SK-N-SH (cell line): Measurements from ENCODE around the gene ATG2A.

Experiments
- EP300 ChIP-seq, 2 experiments: IDR thresholded peaks; 2 replicates each; pipeline versions ENCODE4 v1.4.0 to v1.6.1; 2012; ENCODE audit warnings: borderline replicate concordance in 1 of 2, low read depth in 1 of 2, low read length in 1 of 2
- FOSL2 ChIP-seq: IDR thresholded peaks from 2 replicates; pipeline ENCODE4 v1.4.0; 2012; ENCODE audit warnings: low read depth, mild to moderate bottlenecking, moderate library complexity, borderline replicate concordance
- IRF3 ChIP-seq: fragments of 150-350 bp; IDR thresholded peaks from 2 replicates; pipeline ENCODE4 v1.6.1; 2016; ENCODE audit warnings: mild to moderate bottlenecking, low read depth, low read length
- REST ChIP-seq: IDR thresholded peaks from 2 replicates; pipeline ENCODE4 v1.6.1; 2012; ENCODE audit warnings: mild to moderate bottlenecking, low read depth, low read length, moderate library complexity
- RFX5 ChIP-seq: IDR thresholded peaks from 2 replicates; pipeline ENCODE4 v1.6.1; 2012; ENCODE audit warnings: mild to moderate bottlenecking, improper control_type of control experiment, low read length
- SIN3A ChIP-seq: IDR thresholded peaks from 2 replicates; pipeline ENCODE4 v1.6.1; 2012; ENCODE audit warnings: low read depth, mild to moderate bottlenecking, low read length, moderate library complexity, borderline replicate concordance
- TF ChIP-seq, protein P1 (sequence below): fragments of 200-600 bp; sonication (generic); IDR thresholded peaks from 2 replicates; pipeline ENCODE4 v1.6.1; 2017; ENCODE audit warnings: antibody characterized with exemption, mild to moderate bottlenecking, moderate library complexity
- TF ChIP-seq, protein P2 (sequence below): IDR thresholded peaks from 2 replicates; pipeline ENCODE4; 2012

DNA sequence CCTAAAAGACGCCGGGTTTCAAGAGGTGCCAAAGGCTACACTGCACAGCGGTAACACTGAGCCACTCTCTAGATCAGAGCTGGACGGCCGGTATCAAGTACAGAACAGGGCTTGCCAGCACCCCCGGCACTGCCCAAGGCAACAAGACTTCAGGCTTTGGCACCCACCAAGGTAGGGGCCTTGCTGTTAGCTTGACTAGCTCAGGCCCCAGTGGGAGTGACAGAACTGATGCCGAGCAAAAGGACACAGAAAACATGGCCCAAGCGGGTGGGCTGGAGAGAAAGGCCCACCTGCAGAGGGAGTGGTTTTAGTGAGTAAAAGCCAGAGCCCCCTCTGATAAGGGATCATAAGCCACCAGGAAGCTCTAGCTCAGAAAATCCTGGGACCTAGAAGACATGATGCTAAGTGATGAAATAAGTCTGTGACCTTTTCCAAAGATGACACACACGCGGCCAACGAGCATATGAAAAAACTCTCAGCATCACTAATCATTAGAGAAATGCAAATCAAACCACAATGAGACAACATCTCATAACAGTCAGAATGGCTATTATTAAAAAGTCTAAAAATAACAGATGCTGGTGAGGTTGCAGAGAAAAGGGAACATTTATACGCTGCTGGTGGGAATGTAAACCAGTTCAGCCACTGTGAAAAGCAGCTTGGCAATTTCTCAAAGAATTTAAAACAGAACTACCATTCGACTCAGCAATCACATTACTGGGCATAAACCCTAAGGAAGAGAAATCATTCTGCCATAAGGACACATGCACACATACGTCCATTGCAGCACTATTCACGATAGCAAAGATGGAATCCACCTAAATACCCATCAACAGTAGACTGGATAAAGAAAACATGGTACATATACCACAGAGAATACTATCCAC, 51.5 kb downstream of the ATG2A start:
- TF ChIP-seq, protein P1, sequence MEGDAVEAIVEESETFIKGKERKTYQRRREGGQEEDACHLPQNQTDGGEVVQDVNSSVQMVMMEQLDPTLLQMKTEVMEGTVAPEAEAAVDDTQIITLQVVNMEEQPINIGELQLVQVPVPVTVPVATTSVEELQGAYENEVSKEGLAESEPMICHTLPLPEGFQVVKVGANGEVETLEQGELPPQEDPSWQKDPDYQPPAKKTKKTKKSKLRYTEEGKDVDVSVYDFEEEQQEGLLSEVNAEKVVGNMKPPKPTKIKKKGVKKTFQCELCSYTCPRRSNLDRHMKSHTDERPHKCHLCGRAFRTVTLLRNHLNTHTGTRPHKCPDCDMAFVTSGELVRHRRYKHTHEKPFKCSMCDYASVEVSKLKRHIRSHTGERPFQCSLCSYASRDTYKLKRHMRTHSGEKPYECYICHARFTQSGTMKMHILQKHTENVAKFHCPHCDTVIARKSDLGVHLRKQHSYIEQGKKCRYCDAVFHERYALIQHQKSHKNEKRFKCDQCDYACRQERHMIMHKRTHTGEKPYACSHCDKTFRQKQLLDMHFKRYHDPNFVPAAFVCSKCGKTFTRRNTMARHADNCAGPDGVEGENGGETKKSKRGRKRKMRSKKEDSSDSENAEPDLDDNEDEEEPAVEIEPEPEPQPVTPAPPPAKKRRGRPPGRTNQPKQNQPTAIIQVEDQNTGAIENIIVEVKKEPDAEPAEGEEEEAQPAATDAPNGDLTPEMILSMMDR: no peak
- TF ChIP-seq RFX5 (no peak), EP300 (IDR thresholded peaks at IDR 0.05; ENCODE audit: borderline replicate concordance in 1 of 2, low read depth in 1 of 2, low read length in 1 of 2) (no peak), REST (no peak), SIN3A (no peak), FOSL2 (no peak), IRF3 (no peak)
- TF ChIP-seq, protein P2, sequence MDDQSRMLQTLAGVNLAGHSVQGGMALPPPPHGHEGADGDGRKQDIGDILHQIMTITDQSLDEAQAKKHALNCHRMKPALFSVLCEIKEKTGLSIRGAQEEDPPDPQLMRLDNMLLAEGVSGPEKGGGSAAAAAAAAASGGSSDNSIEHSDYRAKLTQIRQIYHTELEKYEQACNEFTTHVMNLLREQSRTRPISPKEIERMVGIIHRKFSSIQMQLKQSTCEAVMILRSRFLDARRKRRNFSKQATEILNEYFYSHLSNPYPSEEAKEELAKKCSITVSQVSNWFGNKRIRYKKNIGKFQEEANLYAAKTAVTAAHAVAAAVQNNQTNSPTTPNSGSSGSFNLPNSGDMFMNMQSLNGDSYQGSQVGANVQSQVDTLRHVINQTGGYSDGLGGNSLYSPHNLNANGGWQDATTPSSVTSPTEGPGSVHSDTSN: no peak
